Measurements from ENCODE around the gene TMEM150B. TPM values are rescaled to one million over a fixed set of nuclear protein-coding genes. Genes with fewer than 3 reads are reported as not detected.
A peak's percentile ranks its signal among the peaks of the same experiment; 100 is the strongest.

Gene TMEM150B, protein sequence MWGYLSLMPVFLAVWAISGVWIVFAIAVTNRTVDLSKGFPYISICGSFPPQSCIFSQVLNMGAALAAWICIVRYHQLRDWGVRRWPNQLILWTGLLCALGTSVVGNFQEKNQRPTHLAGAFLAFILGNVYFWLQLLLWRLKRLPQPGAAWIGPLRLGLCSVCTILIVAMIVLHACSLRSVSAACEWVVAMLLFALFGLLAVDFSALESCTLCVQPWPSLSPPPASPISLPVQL
- total RNA-seq, result under 0.01 and 0.29 TPM in 2 replicates

DNA sequence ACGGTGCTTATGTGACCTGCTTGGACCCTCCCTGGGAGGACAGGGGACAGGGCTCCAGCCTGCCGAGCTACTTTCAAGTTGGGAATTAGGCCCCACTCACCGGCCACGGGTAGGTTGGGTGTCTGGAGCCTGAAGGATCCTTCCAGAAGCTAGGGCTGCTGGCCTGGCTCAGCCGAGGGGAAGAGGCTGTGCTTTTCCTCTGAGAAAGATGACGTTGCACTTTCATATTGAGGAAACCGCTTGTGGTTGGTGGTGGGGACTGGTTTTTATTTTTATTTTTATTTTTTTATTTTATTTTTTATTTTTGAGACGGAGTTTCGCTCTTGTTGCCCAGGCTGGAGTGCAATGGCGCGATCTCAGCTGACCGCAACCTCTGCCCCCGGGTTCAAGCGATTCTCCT, at the start of gene TMEM150B:
Gene TMEM150B (minus strand): TSS at position 170 of the 400 bp plus-strand sequence. CDS start 4,305 bp downstream, outside the sequence.
- no peaks in the 10 kb centered on the region for H3K79me2 ChIP-seq (ENCODE audit: insufficient read depth, low read length)
- H3K9me3 ChIP-seq (ENCODE audit: low read depth, low read length), result no peaks in the 10 kb centered on the region
- H3K27ac ChIP-seq (ENCODE audit: low read depth, low read length), result no peak within 1 kb of the TSS
- peak within 1 kb of the TSS; percentile 42 for H2AFZ ChIP-seq (ENCODE audit: low read length)
- TF ChIP-seq, protein P1, sequence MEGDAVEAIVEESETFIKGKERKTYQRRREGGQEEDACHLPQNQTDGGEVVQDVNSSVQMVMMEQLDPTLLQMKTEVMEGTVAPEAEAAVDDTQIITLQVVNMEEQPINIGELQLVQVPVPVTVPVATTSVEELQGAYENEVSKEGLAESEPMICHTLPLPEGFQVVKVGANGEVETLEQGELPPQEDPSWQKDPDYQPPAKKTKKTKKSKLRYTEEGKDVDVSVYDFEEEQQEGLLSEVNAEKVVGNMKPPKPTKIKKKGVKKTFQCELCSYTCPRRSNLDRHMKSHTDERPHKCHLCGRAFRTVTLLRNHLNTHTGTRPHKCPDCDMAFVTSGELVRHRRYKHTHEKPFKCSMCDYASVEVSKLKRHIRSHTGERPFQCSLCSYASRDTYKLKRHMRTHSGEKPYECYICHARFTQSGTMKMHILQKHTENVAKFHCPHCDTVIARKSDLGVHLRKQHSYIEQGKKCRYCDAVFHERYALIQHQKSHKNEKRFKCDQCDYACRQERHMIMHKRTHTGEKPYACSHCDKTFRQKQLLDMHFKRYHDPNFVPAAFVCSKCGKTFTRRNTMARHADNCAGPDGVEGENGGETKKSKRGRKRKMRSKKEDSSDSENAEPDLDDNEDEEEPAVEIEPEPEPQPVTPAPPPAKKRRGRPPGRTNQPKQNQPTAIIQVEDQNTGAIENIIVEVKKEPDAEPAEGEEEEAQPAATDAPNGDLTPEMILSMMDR (IDR thresholded peaks at IDR 0.05; ENCODE audit: extremely low read depth, low read depth, low read length), result no peak
- H3K4me2 ChIP-seq (ENCODE audit: insufficient read depth, low read length), result no peak within 1 kb of the TSS
- H3K27me3 ChIP-seq (ENCODE audit: insufficient read depth, low read length), result no peaks in the 10 kb centered on the region
- DNase-seq (ENCODE audit: insufficient read length, low spot score, missing footprints), result peak; percentile 56
- H3K4me1 ChIP-seq (ENCODE audit: insufficient read depth, low read length), result peaks cover 15% of the 10 kb centered on the region
- H3K36me3 ChIP-seq (ENCODE audit: insufficient read depth, low read length), result no peaks in the 10 kb centered on the region
- no peaks in the 10 kb centered on the region for H4K20me1 ChIP-seq (ENCODE audit: insufficient read depth, low read length)
- no peak within 1 kb of the TSS for H3K4me3 ChIP-seq (ENCODE audit: insufficient read depth, low read length)

DNA sequence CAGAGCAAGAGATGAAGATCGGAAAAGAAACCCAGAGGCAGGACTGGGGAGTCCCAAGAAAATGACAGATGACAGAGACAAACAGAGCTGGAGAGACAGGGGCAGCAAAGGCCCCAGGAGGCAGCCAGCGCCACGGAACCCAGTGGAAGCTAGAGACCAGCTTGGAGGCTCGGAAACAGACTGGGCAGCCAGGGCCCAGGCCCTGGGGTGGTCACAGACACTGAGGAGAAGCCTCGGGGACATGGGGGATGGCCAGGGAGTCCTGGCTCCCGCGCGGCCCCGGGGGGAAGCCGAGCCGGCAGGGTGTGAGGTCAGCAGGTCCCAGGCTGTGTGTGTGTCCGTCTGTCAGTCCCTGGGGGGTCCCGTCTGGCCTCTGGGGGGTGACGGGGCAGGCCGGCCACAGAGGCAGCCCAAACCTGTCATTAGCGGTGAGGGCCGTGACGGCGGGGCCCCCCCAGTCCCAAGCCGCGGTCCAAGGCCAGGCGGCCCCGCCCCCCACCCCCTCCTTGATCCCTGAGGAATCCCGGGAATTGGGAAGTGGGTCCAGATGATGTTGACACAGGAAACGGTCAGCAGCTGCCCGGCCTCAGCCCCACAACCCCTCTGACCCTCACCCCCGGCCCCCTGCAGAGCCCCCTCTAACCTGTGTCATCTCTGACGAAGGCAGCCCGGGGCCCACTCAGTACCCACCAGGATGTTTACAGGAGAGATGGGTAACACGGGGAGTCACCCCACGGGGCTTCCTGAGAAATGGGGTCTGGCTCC, 49.0 kb upstream of the TMEM150B start:
- Histone ChIP-seq H2AFZ (ENCODE audit: low read length) (peak overlapping the region; percentile 74), H3K9me3 (ENCODE audit: low read depth, low read length) (no peaks in the 10 kb centered on the region), H3K4me3 (ENCODE audit: insufficient read depth, low read length) (peak overlapping the region; percentile 47), H3K27me3 (ENCODE audit: insufficient read depth, low read length) (no peaks in the 10 kb centered on the region), H3K27ac (ENCODE audit: low read depth, low read length) (peak overlapping the region; percentile 66), H3K79me2 (ENCODE audit: insufficient read depth, low read length) (no peaks in the 10 kb centered on the region), H3K4me1 (ENCODE audit: insufficient read depth, low read length) (peaks cover 17% of the 10 kb centered on the region), H3K36me3 (ENCODE audit: insufficient read depth, low read length) (no peaks in the 10 kb centered on the region), H4K20me1 (ENCODE audit: insufficient read depth, low read length) (no peaks in the 10 kb centered on the region), H3K4me2 (ENCODE audit: insufficient read depth, low read length) (peak overlapping the region; percentile 55)
- TF ChIP-seq, protein P1 (IDR thresholded peaks at IDR 0.05; ENCODE audit: extremely low read depth, low read depth, low read length), result no peak
- peak; percentile 95 for DNase-seq (ENCODE audit: insufficient read length, low spot score, missing footprints)

DNA sequence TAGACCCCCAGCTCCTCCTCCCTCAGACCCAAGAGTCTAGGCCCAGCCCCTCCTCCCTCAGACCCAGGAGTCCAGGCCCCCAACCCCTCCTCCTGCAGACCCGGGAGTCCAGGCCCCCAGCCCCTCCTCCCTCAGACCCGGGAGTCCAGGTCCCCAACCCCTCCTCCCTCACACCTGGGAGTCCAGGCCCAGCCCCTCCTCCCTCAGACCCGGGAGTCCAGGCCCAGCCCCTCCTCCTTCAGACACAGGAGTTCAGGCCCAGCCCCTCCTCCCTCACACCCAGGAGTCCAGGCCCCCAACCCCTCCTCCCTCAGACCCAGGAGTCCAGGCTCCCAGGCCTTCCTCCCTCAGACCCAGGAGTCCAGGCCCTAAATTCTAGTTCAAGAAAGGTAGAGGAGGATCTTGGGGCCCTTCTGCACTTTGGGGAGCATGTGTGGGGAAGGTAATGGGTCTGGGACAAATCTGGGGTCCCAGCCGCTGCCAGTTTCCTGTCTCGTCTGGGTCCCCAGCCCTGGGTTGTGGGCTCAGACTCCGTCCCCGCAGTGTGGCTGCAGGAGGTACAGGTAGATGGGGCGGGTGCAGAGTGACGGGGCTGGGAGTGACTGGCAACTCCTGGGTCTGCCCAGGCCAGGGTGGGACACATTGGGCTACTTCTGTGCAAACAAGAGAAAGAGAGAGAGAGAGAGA, 48.3 kb upstream of the TMEM150B start:
- peak overlapping the region; percentile 66 for H3K27ac ChIP-seq (ENCODE audit: low read depth, low read length)
- H3K4me2 ChIP-seq (ENCODE audit: insufficient read depth, low read length), result no peak overlapping the region
- TF ChIP-seq, protein P1 (IDR thresholded peaks at IDR 0.05; ENCODE audit: extremely low read depth, low read depth, low read length), result no peak

More for the DNA sequence above, 48.3 kb upstream of the TMEM150B start:
- Histone ChIP-seq H3K79me2 (ENCODE audit: insufficient read depth, low read length) (no peaks in the 10 kb centered on the region), H3K4me1 (ENCODE audit: insufficient read depth, low read length) (peaks cover 21% of the 10 kb centered on the region), H4K20me1 (ENCODE audit: insufficient read depth, low read length) (no peaks in the 10 kb centered on the region), H3K9me3 (ENCODE audit: low read depth, low read length) (no peaks in the 10 kb centered on the region), H3K4me3 (ENCODE audit: insufficient read depth, low read length) (no peak overlapping the region), H3K36me3 (ENCODE audit: insufficient read depth, low read length) (no peaks in the 10 kb centered on the region), H2AFZ (ENCODE audit: low read length) (peak overlapping the region; percentile 74), H3K27me3 (ENCODE audit: insufficient read depth, low read length) (no peaks in the 10 kb centered on the region)
- DNase-seq (ENCODE audit: insufficient read length, low spot score, missing footprints), result no peak

Measured in osteoblast (primary cell).